Neural progenitor cell (in vitro differentiated cells): ENCODE measurements around the gene IL17RB.

Source experiments
- CTCF ChIP-seq: fragments of 200-600 bp; sonication (generic); IDR thresholded peaks from 2 replicates; pipeline ENCODE4 v1.5.1; 2017; ENCODE audit warnings: antibody characterized with exemption, mild to moderate bottlenecking
- EZH2 ChIP-seq: fragments of 200-600 bp; sonication (generic); IDR thresholded peaks from 2 replicates; pipeline ENCODE4 v1.6.1; 2017; ENCODE audit warnings: antibody characterized with exemption, mild to moderate bottlenecking, moderate library complexity

- TF ChIP-seq EZH2 = no peak
- TF ChIP-seq CTCF = no peak
Measured at GRCh38 chr3:53900666-53901331, 54.4 kb downstream of the IL17RB start.
